NCI-H2171 treated with DMSO at 0.1 percent for 48 hours (cell line): ENCODE measurements around the gene TMEM231.

Experiments
- DNase-seq: peaks from one replicate; lab custom pipeline; 2025; lab: John Stamatoyannopoulos, UW

The TMEM231 gene

DNA sequence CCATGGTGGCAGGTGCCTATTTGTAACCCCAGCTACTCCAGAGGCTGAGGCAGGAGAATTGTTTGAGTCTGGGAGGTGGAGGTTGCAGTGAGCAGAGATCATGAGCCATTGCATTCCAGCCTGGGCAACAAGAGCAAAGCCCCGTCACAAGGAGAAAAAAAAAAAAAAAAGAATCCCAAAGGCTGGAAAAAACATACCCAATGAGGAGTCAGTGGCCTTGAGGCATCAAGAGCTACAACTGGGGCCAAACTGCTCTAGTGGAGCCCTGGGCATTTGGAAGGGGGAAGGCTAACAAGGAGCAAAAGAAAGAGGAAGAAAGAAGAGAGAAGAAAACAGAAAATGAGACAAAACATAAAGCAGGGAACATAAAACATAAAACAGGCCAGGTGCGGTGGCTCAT is 67.7 kb downstream of the TMEM231 start:
- DNase-seq = no peak
